ENCODE measurements around the gene FBXW11.

Gene FBXW11

DNA sequence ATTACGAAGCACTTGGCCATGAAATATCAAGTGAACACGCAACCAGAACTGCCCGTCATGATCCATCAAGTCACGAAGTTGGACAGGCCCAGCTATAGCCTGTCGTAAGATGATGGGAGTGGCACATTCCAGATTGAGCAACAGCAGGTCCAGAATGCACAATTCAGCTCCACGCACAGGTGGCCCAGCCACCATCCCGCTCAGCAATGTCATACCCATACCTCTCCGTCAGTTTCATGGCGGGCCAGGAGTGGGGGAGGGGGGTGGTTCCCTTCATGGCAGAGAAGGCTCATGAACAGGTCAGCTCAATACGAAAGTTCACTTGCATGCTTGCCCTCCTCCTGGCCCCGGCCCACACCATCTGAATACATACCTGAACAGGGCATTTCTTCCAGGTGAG, 185.9 kb downstream of the FBXW11 start:
- TF ChIP-seq, protein P1, sequence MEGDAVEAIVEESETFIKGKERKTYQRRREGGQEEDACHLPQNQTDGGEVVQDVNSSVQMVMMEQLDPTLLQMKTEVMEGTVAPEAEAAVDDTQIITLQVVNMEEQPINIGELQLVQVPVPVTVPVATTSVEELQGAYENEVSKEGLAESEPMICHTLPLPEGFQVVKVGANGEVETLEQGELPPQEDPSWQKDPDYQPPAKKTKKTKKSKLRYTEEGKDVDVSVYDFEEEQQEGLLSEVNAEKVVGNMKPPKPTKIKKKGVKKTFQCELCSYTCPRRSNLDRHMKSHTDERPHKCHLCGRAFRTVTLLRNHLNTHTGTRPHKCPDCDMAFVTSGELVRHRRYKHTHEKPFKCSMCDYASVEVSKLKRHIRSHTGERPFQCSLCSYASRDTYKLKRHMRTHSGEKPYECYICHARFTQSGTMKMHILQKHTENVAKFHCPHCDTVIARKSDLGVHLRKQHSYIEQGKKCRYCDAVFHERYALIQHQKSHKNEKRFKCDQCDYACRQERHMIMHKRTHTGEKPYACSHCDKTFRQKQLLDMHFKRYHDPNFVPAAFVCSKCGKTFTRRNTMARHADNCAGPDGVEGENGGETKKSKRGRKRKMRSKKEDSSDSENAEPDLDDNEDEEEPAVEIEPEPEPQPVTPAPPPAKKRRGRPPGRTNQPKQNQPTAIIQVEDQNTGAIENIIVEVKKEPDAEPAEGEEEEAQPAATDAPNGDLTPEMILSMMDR (IDR thresholded peaks at IDR 0.05; ENCODE audit: low read depth, low read length, missing control alignments) = no peak

GRCh38 chr5:171816666-171817065, 189.8 kb downstream of the FBXW11 start:
- DNase-seq (ENCODE audit: low read depth) = no peak
- TF ChIP-seq, protein P1 (IDR thresholded peaks at IDR 0.05; ENCODE audit: low read depth, low read length, missing control alignments) = no peak

More for the DNA sequence above, 185.9 kb downstream of the FBXW11 start:
- no peak overlapping the region for H3K4me3 ChIP-seq (ENCODE audit: low read depth, low read length)
- no peak for DNase-seq (ENCODE audit: low read depth)

GRCh38 chr5:171813813-171814490, 192.5 kb downstream of the FBXW11 start:
- H3K4me3 ChIP-seq (ENCODE audit: low read depth, low read length) = no peak overlapping the region
- DNase-seq (ENCODE audit: low read depth) = no peak
- TF ChIP-seq, protein P1 (IDR thresholded peaks at IDR 0.05; ENCODE audit: low read depth, low read length, missing control alignments) = no peak

More at GRCh38 chr5:171816666-171817065, 189.8 kb downstream of the FBXW11 start:
- no peak overlapping the region for H3K4me3 ChIP-seq (ENCODE audit: low read depth, low read length)

GRCh38 chr5:171813270-171813669, 193.2 kb downstream of the FBXW11 start:
- no peak for DNase-seq (ENCODE audit: low read depth)
- H3K4me3 ChIP-seq (ENCODE audit: low read depth, low read length) = no peak overlapping the region
- TF ChIP-seq, protein P1 (IDR thresholded peaks at IDR 0.05; ENCODE audit: low read depth, low read length, missing control alignments) = no peak

Measured in GM12864 (cell line).